Coronary artery (tissue), 2 donors: Measurements from ENCODE around the gene SLMAP.
A peak's percentile ranks its signal among the peaks of the same experiment; 100 is the strongest.

Experiments used
- DNase-seq: peaks from one replicate; pipeline ENCODE4 v3.0.0-alpha.2; 2017; ENCODE audit warnings: low spot score
- H3K27ac ChIP-seq, 2 donors: fragments of 200-600 bp; sonication (generic); one replicate each; pipeline ENCODE4 v1.5.1; 2016 to 2019
- H3K4me3 ChIP-seq: fragments of 200-600 bp; sonication (generic); 2 replicates; pipeline ENCODE4 v1.5.1; 2016; ENCODE audit warnings: mild to moderate bottlenecking, moderate library complexity
- CTCF ChIP-seq: fragments of 200-600 bp; sonication (generic); IDR thresholded peaks from one replicate; pipeline ENCODE4 v1.5.1; 2019; ENCODE audit warnings: antibody characterized with exemption

SLMAP gene

GRCh38 chr3:57971975-57972374, 215.9 kb downstream of the SLMAP start:
- no peak for TF ChIP-seq CTCF
- H3K27ac ChIP-seq = no peak overlapping the region
- H3K4me3 ChIP-seq = no peak overlapping the region
- no peak for DNase-seq

GRCh38 chr3:57972531-57973111, 216.5 kb downstream of the SLMAP start:
- no peak for DNase-seq
- no peak overlapping the region for H3K27ac ChIP-seq
- TF ChIP-seq CTCF = no peak
- H3K4me3 ChIP-seq = no peak overlapping the region

GRCh38 chr3:57973715-57974477, 217.8 kb downstream of the SLMAP start:
- no peak overlapping the region for H3K4me3 ChIP-seq
- H3K27ac ChIP-seq = no peak overlapping the region
- TF ChIP-seq CTCF = no peak
- no peak for DNase-seq

- peak overlapping the region in 1 of 2 donors; percentile 36 for H3K27ac ChIP-seq
- DNase-seq = no peak
- TF ChIP-seq CTCF = no peak
- no peak overlapping the region for H3K4me3 ChIP-seq
These were observed 218.8 kb downstream of the SLMAP start for GRCh38 chr3:57974796-57975388.

GRCh38 chr3:57977818-57978235, 221.7 kb downstream of the SLMAP start:
- no peak for DNase-seq
- Histone ChIP-seq H3K4me3 (no peak overlapping the region), H3K27ac (no peak overlapping the region)
- TF ChIP-seq CTCF = no peak

- no peak overlapping the region for H3K27ac ChIP-seq
These were observed 222.2 kb downstream of the SLMAP start for GRCh38 chr3:57978316-57978715.

More at GRCh38 chr3:57978316-57978715, 222.2 kb downstream of the SLMAP start:
- no peak for DNase-seq
- no peak for TF ChIP-seq CTCF
- H3K4me3 ChIP-seq = no peak overlapping the region
